Gastroesophageal sphincter (tissue), 3 donors: ENCODE results near the gene CAMK1G.

Experiments used
- CTCF ChIP-seq, 4 experiments: fragments of 200-600 bp in 2 of 4; fragments of 450-650 bp in 2 of 4; sonication (generic) in 1 of 4; IDR thresholded peaks; one replicate each; pipeline ENCODE4 v1.5.1; 2017 to 2019; ENCODE audit warnings: antibody characterized with exemption in 4 of 4, mild to moderate bottlenecking in 2 of 4, moderate library complexity in 2 of 4
- POLR2A ChIP-seq, 2 donors: fragments of 450-650 bp; IDR thresholded peaks; one replicate each; pipeline ENCODE4 v1.6.1; 2017; ENCODE audit warnings: antibody characterized with exemption in 2 of 2, mild to moderate bottlenecking in 2 of 2, moderate library complexity in 1 of 2

GRCh38 chr1:209643285-209644020 lies 59.9 kb downstream of the CAMK1G start:
- TF ChIP-seq POLR2A (IDR thresholded peaks at IDR 0.05): no peak
- TF ChIP-seq CTCF (IDR thresholded peaks at IDR 0.05): peak in 1 of 4 experiments; percentile 26
